ENCODE data around the gene HTT.

GRCh38 chr4:3236326-3236878, 161.9 kb downstream of the HTT start:
- no peak for TF ChIP-seq CTCF (conservative IDR thresholded peaks at IDR 0.05; ENCODE audit: low read length)
- TF ChIP-seq EZH2phosphoT487 (IDR thresholded peaks at IDR 0.05; ENCODE audit: borderline replicate concordance): no peak

Measured in Loucy (cell line).